Measurements from ENCODE around the gene SNCG. TPM values are rescaled to one million over a fixed set of nuclear protein-coding genes. Genes with fewer than 3 reads are reported as not detected.
"Not testable (repeated sequence)": the region's sequence is repeated elsewhere in the genome, so short reads cannot be mapped to it uniquely, and the experiment has no call there.

SNCG gene
- 46.2 and 112 TPM in 2 replicates for total RNA-seq

DNA sequence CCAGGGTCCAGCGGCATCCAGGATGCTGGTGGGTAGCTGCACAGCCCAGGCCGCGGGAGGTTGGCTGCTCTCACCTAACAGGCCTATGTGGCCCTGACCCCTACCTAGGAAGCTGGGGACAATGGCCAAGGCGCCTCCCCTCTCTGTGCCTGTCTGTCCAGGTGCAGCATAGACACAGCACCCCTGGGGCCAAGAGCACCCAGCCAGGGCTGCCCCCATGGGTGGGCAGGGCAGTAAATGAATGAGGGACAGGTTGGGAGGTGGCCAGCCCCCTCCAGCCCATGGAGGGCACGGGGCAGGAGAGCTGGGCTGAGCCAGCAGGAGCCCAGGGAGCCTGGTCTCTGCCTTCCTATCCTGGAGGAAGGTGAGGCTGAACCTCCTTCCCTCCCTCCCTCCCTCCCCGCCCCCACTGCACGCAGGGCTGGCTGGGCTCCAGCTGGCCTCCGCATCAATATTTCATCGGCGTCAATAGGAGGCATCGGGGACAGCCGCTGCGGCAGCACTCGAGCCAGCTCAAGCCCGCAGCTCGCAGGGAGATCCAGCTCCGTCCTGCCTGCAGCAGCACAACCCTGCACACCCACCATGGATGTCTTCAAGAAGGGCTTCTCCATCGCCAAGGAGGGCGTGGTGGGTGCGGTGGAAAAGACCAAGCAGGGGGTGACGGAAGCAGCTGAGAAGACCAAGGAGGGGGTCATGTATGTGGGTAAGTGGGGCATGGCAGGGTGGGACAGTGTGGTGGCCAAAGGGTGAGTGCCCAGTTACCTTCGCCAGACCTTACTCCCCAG lies at the start of gene SNCG:
TSS of gene SNCG (plus strand) at position 484 of the 785 bp plus-strand sequence. CDS start at position 583, 99 bp downstream.
- DNase-seq (ENCODE audit: low read depth in 2 of 2): peak; percentile 66 to 84

DNA sequence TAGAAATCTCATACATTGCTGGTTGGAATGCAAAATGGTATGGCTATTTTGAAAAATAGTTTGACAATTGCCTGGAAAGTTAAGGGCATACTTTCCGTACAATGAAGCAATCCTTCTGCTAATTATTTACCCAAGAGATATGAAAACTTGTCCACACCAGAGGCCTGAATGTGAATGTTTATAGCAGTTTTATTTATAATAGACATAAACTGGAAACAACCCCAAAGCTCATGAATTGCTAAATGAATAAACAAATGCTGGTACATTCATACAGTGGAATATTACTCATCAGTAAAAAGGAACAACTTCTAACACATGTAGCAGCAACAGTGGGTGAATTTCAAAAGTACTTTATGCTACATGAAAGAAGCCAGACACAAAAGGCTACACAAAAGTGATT lies 43.7 kb upstream of the SNCG start:
- no peak for DNase-seq (ENCODE audit: low read depth in 2 of 2)

DNA sequence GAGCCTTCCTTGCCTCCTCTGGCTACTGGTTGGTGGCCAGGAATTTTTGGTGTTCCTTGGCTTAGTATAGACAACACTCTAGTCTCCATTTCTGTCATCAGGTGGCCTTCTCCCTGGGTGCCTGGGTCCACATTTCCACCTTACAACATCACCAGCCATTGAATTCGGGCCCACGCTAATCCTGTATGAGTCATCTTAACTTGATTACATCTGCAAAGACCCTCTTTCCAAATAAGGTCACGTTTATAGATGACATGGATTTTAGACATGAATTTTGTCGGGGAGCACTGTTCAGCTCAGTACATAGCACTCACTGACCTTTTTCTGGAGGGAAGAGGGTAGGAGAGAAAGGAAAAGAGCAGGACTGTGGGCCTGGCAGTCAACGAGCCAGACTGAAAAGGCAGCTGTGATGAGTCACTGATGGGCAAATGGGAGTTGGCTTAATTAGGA lies 40.4 kb upstream of the SNCG start:
- peak in 1 of 2 donors; percentile 23 for DNase-seq (ENCODE audit: low read depth in 2 of 2)

DNA sequence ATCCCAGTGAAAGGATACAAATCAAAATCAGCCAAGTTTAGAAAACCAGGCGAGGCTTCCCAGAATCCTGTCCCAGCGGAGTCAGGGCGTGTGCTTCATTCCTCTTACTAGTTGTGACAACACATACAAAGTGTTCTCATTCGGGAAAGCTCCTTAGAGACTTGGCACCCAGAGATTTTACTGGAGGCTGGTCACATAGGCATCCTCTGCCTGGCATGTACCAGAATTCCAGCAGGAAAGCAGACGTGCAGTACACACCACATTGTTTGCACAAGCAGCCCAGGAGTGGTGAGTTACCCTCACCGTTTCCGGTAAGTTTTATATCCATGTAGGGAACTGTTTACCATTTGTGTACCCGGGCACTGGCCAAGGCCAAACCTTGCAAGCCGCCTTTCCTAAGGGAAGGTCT lies 35.8 kb upstream of the SNCG start:
- DNase-seq (ENCODE audit: low read depth in 2 of 2): no peak

DNA sequence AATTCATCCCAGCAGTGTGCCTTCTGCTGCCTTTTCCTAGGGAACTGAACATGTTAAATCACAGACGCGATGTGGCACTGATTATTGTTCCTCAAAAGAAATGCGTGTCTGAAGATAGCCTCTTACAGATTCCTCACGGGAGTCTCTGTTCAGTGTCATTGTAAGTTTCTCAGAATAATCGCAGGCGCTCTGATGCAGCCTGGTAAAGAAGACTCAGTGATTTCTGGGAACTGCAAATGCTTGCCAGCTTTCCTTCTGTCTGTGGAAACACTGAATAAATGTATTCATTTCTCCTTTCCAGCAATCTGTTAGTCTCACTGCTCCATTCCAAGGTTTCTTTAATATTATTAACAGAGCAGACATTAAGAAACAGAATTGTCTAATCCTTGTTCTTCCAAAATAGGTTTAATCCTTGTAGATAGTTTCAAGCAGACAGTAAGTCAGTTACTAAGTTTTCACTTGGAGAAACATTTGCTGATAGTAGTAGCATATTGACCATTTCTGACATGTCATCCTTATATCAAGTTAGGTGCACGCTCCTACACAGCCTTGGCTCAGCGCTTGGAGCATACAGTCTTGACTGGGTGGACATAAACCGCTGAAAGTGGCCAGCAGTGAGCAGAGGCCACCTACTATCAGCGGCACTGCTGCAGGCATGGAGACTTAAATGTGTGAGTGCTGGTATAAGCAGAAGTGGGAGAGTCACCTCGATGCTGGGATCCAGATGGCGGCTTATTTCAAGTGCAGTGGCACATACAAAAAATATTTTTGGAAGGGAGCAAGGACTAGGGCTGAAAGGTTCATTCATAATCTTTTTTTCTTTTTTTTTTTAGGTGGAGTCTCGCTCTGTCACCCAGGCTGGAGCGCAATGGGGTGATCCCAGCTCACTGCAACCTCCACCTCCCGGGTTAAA lies 28.7 kb upstream of the SNCG start:
- no peak for DNase-seq (ENCODE audit: low read depth in 2 of 2)

DNA sequence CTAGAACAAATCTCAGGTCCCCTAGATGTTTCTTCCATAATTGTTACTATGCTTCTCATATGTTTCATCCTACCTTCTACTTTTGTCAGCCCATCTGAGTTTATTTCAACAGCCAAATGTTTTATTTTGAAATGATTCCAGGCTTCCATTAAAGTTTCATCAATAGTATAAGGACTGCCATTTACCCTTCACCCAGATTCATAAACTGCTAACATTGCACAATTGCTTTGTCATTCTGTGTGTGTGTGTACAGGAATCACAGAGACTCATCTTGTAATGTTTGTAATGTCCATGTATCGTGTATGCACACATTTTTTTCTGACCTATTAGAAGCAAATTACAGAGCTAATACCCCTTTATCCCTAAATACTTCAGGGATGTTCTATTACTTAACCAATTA lies 26.5 kb upstream of the SNCG start:
- DNase-seq (ENCODE audit: low read depth in 2 of 2): peak in 1 of 2 donors; percentile 16

DNA sequence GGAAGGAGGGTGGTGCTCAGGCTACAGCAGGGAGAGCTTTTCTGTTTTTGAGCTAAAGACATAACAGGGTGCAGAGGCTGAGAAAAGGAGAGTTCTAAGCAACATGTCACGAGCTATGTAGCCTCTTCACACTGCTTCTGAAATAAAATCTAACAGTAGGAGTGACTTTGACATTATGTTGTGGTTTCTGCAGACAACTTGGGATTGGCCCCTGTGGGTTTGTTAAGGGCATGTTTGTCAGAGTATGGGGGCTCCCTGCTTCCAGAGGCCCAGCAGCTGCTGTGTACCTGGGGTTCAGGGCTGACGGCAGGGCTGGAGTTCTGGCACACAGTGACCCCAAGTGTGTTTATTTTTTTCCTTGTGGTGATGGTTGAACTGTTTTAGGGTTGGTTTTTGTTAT lies 25.7 kb upstream of the SNCG start:
- DNase-seq (ENCODE audit: low read depth in 2 of 2): no peak

DNA sequence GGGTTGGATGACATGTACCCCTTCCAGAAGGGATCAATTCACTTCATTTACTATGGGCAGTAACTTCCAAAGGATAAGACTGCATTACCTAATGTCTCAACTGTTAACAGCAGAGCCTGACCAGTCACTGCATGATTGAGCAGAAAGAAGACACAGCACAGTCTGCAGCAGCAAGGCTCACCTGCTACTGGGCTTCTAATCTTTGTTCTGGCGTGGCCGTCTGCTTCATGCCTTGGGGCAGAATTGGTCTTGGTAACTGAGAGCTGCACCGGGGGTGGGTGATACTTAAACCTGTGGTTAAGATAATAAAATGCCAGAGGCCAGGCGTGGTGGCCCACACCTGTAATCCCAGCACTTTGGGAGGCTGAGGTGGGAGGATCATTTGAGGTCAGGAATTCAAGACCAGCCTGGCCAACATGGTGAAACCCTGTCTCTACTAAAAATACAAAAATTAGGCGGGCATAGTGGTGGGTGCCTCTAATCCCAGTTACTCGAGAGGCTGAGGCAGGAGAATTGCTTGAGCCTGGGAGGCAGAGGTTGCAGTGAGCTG lies 24.2 kb upstream of the SNCG start:
- DNase-seq (ENCODE audit: low read depth in 2 of 2): not testable (repeated sequence)

DNA sequence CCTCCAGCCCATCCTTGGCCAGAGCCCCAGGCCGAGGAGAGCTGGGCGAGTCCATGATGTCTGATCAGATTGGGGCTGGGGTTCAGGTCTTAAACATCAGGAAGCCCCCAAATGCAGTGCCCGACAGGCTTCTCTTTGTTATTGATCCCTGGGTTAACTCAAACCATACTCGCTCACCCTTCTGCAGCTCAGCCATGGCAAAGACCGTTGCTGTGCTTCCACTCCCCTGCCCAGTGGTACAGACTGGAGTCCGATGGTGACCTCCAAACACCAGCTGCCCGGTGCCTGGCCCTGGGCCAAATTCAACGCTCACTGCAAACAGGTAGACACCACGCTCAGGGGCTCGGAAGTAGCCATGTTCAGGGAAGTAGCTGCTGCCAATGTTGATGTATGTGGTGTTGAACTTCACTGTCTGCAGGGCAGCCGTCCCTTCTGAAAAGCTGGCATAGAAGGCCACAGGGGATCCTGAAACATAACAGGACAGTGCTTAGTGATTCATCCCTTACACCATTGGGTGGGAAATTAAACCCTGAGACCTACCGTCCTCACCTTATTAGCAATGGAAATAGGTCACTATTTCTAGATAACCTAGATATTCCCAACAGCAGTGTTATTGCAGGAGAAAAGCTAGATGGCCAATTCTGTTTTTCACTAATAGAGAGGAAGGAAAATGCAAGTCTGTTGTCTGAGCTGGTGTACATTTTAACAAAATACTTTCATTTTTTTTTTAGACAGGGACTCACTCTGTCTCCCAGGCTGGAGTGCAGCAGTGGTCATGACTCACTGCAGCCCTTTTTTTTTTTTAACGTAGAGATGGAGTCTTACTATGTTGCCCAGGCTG lies 21.5 kb upstream of the SNCG start:
- DNase-seq (ENCODE audit: low read depth in 2 of 2): peak in 1 of 2 donors; percentile 34

DNA sequence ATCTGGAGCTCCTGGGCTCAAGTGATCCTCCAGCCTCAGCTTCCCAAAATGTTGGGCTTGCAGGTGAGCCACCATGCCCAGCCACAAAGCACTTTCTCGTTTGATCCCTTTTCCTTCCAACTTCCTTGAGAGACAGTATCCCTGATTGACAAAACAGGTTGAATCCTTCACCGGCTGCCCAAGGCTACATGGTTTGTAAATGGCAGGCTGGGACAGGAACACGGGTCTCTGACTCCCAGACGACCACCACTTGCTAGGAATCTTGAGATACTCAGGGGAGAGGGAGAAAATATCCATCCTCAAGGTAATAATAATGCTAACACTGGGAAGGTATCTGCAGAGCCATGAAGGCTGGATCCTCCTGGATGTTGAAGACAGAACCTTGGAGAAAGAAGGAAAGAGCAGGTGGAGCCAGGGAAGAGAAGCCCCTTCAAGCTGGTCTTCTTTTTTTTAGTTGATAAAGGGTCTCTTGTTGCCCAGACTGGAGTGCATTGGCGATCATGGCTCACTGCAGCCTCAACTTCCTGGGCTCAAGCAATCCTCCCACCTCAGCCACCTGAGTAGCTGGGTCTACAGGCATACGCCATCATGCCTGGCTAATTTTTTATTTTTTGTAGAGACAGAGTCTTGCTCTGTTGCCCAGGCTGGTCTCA lies 20.8 kb upstream of the SNCG start:
- no peak for DNase-seq (ENCODE audit: low read depth in 2 of 2)

DNA sequence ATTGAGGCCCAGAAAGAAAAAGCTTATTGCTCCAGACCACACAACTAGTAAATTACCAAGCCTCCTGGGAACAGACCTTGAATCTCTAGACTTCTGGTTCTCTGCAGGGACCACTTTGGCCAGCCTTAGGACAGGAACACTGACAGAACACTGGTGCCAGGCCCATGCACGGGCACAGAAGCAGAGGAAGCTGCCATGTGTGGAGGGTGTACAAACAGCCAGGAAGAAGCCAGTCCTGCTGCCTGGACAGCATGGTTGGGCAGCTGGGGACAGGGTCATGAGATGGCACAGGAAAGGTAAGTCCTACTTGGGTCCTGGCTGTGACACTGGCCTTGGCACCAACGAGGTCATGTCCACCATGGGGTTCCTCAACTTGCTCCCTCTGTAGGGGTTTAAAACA lies 20.1 kb upstream of the SNCG start:
- no peak for DNase-seq (ENCODE audit: low read depth in 2 of 2)

DNA sequence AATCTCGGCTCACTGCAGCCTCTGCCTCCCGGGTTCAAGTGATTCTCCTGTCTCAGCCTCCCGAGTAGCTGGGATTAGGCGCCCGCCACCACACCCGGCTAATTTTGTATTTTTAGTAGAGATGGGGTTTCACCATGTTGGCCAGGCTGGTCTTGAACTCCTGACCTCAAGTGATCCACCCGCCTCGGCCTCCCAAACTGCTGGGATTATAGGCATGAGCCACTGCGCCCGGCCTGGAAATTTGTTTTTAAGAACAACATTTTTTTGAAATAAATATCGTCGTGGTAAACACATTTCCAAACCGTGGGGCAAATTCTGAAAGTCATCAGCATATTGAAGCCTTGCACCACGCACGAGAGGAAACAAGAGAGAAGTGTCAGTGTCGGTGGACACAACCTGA lies 18.3 kb upstream of the SNCG start:
- DNase-seq (ENCODE audit: low read depth in 2 of 2): not testable (repeated sequence)

DNA sequence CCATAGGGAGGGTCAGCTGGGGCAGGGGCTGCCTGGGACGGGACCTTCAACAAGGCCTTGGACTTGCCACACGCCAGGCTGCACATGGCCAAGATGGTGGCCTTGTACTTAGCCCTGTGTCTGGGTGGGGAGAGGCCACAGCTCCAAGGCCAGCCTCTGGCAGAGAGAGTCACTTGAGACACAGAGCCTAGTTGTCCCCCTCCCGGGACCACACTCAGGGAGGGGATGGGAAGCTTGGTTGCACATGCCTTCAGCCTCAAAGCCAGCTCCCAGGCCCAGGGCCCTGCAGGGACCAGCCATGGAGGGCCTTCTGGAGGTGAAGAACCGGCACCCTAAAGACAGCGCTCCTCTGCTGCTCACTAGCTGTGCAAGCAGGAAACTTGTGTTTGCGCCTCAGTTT lies 17.7 kb upstream of the SNCG start:
- DNase-seq (ENCODE audit: low read depth in 2 of 2): no peak

DNA sequence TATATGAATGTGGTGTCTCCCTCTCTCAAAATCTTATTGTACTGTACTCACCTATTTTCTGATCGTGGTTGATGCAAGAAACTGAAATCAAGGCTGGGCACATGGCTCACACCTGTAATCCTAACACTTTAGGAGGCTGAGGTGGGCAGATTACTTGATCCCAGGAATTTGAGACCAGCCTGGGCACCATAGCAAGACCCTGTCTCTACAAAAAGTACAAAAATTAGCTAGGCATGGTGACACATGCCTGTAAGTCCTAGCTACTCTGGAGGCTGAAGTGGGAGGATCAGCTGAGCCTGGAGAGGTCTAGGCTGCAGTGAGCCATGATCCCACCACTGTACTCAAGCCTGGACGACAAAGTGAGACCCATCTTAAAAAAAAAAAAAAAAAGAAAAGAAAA lies 17.0 kb upstream of the SNCG start:
- no peak for DNase-seq (ENCODE audit: low read depth in 2 of 2)

DNA sequence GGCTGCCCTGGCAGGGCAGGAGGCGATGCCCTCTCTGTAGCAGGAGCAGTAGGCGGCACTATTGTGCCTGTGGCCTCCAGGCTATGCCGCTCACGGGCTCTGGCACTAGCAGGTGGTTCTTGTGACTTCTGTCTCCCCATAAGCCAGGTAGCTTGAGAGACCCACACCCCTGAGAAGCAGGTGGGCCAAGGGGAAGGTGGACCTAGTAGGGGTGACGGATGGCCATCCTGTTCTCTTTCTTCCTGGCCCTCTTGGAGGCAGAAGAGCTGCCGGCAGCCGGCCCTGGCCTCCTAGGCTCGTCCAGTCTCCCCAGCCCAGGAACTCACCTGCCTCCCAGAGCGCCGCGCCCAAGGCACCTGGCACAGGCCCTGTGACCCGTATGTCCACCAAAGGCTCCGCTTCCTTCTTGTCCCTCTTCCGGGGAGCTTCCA lies 16.4 kb upstream of the SNCG start:
- no peak for DNase-seq (ENCODE audit: low read depth in 2 of 2)

DNA sequence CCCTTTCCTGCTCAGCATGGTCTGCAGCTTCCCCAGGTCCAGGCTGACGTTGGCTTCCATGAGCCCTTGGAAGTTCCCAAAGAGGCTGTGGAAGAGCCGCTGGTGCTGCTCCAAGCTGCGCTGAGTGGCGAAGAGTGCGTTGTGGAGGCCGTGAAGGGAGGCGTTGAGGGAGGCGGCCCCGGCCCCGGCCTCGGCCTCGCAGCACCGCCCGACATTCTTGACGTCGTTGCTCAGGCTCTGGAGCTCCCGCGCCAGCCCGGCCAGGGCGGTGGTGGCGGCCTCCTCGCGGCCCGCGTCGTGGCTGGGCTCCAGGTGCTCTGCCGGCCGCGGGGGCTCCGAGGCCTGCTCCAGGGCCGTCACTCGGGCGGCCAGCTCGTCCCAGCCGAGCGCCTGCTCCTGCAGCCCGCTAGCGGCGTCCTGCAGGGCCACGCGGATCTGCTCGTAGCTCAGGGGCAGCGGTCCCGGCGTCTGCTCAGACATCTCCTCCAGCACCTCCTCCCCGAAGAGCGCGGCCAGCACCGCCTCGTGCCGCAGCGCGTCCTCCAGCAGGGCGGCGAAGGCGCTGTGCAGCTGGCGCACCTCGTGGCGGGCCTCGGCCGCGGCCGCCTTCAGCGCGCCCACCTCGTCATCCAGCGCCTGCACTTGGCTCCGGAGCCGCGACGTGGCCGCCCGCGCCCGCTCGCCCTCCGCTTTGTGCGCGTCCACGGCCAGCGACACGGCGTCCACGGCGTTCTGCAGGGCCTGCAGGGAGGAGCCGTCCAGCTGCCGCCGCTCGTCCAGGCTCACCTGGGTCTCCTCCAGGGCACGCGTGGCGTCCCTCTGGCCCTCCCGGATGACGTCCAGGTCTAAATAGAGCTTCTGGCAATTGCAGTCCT lies 15.7 kb upstream of the SNCG start:
- DNase-seq (ENCODE audit: low read depth in 2 of 2): no peak

DNA sequence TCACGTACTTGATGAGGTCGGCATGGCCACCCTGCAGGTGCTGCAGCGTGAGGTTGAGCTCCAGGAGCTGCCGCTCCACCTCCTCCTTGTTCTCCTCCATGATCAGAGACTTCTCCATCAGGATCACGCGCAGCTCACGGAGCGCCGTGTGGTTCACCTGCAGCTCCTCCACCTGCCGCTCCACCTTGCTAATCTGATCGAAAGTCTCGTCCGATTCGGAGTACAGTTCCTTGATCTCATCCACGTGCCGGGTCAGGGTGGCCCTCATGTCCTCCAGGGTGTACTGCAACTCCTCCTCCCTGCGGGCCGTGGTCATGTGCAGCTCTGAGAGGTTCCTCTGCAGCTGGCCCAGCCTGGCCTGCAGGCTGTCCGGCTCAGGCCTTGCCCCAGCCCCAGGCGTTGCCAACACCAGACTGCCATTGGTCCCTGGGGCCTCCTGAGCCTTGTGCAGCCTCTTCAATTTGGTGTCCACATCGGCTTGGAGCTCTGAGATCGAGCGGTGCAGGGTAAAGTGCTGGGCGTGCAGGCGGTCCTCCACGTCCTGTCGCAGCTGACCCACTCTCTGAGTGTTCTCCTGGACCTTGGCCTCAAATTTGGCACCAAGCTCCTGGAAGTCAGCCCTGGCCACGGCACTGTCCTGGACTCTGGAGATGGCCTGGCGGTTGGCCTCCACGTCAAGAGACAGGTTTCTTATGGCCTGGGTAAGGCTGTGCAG lies 14.9 kb upstream of the SNCG start:
- no peak for DNase-seq (ENCODE audit: low read depth in 2 of 2)

DNA sequence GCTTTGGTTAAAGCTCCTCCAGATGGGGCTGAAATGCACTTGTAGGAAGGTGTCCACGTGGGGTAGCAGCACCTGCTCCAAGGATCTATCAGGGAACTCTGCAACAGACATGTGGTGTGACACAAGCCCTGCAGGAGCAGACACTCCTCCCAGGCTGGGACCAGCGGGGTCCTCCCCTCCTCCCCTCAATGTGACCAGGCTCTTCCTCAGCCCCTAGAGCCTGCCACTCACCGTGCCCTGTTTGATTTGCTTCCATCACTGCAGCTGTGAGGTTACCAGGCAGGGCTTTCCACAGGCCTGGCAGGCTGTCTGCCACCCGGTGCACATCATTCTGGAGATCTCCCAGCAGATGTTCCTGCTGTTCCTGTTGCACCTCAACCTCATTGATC lies 14.4 kb upstream of the SNCG start:
- no peak for DNase-seq (ENCODE audit: low read depth in 2 of 2)

DNA sequence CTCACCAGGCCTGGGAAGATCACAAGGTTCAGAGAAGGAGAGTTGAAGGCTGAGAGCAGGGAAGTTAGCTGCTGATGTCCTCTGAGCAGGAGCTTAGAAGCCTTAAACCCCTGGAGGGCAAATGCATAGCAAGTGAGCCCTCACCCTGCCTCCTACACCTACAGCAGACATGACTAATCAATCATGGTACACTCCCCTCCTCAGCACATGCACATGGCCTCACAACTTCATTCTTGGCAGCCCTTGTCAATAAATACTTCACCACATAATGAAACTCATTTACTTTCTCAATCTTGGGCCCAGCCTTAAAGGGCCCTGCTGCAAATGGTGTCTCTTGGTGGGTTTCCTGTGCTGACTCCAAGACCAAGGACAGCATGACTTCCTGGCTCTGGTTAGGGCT lies 13.9 kb upstream of the SNCG start:
- no peak for DNase-seq (ENCODE audit: low read depth in 2 of 2)

All from lung microvascular endothelial cell (primary cell).